Stimulated activated CD8-positive, alpha-beta memory T cell treated with anti-CD3 and anti-CD28 coated beads, Interleukin-4, amount 100 ng/mL, for 48 hours (primary cell): ENCODE results near the gene ENO2.
"Not testable (repeated sequence)": the region's sequence is repeated elsewhere in the genome, so short reads cannot be mapped to it uniquely, and the experiment has no call there.

Experiments used
- DNase-seq: peaks from one replicate; pipeline ENCODE4 v3.0.0-alpha.2; 2020

Gene ENO2

GRCh38 chr12:6886206-6886999 is 28.0 kb upstream of the ENO2 start:
- not testable (repeated sequence) for DNase-seq

- no peak for DNase-seq
These were observed 26.9 kb upstream of the ENO2 start for GRCh38 chr12:6887460-6887859.

GRCh38 chr12:6888360-6888759 is 26.0 kb upstream of the ENO2 start:
- DNase-seq, result no peak

- not testable (repeated sequence) for DNase-seq
These were observed 25.6 kb upstream of the ENO2 start for GRCh38 chr12:6888794-6889193.

- not testable (repeated sequence) for DNase-seq
These were observed 24.4 kb upstream of the ENO2 start for GRCh38 chr12:6889775-6890573.

- peak; percentile 99 for DNase-seq
These were observed 23.4 kb upstream of the ENO2 start for GRCh38 chr12:6890789-6891645.

GRCh38 chr12:6891646-6892001 is 22.8 kb upstream of the ENO2 start:
- peak; percentile 47 for DNase-seq

GRCh38 chr12:6892683-6893082 is 21.7 kb upstream of the ENO2 start:
- DNase-seq, result not testable (repeated sequence)

GRCh38 chr12:6894321-6894720 is 20.1 kb upstream of the ENO2 start:
- DNase-seq, result no peak

GRCh38 chr12:6896846-6897435 is 17.4 kb upstream of the ENO2 start:
- DNase-seq, result no peak

- no peak for DNase-seq
These were observed 15.0 kb upstream of the ENO2 start for GRCh38 chr12:6899427-6899826.

- no peak for DNase-seq
These were observed 14.4 kb upstream of the ENO2 start for GRCh38 chr12:6899837-6900519.

GRCh38 chr12:6902448-6902847 is 11.9 kb upstream of the ENO2 start:
- DNase-seq, result no peak

- no peak for DNase-seq
These were observed 10.7 kb upstream of the ENO2 start for GRCh38 chr12:6903722-6904121.

GRCh38 chr12:6904280-6905276 is 9.8 kb upstream of the ENO2 start, which contains the start of gene LRRC23:
LRRC23 (plus strand) TSS chr12:6904822; CDS start chr12:6905634, 812 bp downstream.
- peak; percentile 99 for DNase-seq

- no peak for DNase-seq
These were observed 8.9 kb upstream of the ENO2 start for GRCh38 chr12:6905414-6906040.

GRCh38 chr12:6908141-6908540 is 6.2 kb upstream of the ENO2 start:
- not testable (repeated sequence) for DNase-seq

- DNase-seq, result no peak
These were observed 4.8 kb upstream of the ENO2 start for GRCh38 chr12:6909421-6910145.

- no peak for DNase-seq
These were observed 2.0 kb upstream of the ENO2 start for GRCh38 chr12:6912164-6912935.
